NCI-H446 (cell line): ENCODE data around the gene SHISA6.
"Not testable (repeated sequence)": the region's sequence is repeated elsewhere in the genome, so short reads cannot be mapped to it uniquely, and the experiment has no call there.

Experiments
- DNase-seq, 2 experiments: peaks; one replicate each; lab custom pipeline; 2025; lab: John Stamatoyannopoulos, UW

SHISA6 gene

DNA sequence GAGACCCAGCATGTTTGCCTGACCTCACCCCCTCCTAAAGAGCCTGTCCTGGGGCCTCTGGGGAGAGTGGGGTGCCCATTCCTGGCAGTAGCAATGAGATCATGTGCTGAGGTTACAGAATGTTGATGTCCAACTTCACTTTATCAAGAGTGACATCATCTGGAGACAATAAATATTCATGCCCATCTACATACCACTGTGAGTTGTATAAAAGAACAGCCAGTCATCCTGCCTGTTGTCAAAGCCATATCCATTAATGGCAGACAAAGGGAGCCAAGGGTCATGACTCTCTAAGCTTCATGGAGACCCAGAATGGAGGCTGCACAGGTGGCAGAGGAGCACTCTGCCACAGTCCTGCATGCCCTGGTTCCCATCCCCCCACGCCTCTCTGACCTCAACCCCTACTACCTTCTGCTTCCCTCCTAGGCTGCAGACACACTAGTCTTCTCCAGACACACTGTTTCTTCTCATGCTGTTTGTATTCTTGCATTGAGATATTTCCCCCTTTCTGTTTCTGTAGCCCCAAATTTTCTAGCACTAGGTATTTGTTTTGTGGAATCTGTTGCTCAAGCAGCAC is 27.1 kb downstream of the SHISA6 start:
- no peak for DNase-seq

DNA sequence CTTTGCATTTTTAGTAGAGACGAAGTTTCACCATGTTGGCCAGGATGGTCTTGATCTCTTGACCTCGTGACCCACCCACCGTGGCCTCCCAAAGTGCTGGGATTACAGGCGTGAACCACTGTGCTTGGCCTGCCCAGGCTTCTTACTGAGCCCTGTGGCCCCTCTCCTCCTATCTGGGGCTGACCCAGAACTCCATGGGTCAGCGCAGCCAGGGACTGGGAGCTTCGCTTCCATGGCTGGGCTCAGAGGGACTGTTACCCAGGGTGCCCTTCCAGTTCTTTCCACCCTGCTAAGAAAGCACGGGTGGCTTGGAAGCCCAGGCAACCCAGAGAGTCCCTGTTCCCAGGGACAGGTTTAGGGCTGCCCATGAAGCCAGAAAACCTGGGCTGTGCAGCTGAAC is 28.2 kb downstream of the SHISA6 start:
- DNase-seq: no peak

DNA sequence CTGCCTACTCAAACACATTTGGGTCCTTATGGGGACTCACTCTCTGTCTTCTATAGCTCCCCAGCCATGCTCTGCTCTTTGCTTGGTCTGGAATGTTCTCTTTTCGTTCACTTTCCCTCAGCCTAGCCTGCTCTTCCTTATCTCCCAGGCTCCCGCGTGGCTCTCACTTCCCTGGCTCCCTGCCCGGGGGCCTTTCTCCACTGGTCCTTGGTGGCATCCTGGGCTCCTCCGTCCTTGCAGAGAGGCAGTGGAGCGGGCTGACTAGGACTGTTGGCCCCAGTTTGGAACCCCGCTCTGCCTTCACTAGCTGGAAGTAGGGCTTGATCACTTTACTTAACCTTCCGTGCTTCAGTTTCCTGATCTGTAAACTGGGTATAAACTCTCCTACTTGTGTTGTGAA is 31.2 kb downstream of the SHISA6 start:
- DNase-seq: no peak

DNA sequence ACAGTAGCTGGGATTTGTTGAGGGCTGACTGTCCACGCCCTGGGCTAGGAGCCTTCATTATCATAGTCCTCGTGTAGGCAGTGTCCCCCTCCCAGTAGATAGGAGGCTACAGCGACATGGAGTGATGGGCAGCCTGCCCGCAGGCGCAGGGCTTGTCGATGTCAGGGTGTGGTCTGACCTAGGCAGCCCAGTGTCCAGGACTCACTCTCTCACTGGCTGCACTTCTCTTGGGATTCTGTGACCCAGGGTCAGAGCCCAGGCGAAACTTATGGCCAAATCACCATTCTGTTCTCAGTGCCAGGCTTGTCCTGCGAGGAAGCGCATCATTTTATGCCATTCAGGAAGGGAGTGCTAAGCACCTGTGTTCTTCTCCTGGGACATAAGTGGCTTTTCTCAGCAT is 32.6 kb downstream of the SHISA6 start:
- DNase-seq: no peak

DNA sequence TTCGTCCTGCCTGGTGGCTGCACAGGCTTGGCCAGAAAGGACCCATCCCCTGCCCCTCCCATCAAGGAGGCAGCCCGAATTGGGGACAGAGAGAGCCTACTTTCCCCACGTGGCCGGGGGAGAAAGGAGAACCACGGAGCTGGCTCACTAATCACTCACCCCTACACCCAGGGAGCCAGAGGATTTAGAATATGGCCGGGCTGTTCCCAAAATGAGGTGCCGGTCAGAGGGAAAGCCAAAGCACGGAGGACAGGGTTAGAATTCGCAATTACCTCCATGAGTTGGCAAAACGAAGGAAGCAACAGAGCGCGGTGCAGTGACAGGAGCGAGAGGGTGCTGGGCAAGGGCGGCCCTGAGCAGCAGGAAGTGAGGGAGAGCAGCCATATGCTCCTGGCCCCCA is 33.1 kb downstream of the SHISA6 start:
- no peak for DNase-seq

DNA sequence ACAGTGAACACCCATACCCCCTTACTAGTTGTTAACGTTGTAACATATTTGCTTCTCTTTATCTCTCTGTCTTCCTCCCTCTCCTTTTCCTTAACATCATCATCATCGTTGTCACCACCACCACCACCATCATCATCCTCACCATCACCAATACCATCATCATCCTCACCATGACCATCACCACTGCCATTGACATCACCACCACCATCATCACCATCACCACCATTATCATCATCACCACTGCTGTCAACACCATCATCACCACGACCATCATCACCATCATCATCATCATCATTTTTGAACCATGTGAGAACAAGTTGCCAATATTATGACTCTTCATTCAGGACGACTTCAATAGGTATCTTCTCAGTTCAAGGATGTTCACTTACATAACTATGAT is 35.5 kb downstream of the SHISA6 start:
- DNase-seq: no peak

DNA sequence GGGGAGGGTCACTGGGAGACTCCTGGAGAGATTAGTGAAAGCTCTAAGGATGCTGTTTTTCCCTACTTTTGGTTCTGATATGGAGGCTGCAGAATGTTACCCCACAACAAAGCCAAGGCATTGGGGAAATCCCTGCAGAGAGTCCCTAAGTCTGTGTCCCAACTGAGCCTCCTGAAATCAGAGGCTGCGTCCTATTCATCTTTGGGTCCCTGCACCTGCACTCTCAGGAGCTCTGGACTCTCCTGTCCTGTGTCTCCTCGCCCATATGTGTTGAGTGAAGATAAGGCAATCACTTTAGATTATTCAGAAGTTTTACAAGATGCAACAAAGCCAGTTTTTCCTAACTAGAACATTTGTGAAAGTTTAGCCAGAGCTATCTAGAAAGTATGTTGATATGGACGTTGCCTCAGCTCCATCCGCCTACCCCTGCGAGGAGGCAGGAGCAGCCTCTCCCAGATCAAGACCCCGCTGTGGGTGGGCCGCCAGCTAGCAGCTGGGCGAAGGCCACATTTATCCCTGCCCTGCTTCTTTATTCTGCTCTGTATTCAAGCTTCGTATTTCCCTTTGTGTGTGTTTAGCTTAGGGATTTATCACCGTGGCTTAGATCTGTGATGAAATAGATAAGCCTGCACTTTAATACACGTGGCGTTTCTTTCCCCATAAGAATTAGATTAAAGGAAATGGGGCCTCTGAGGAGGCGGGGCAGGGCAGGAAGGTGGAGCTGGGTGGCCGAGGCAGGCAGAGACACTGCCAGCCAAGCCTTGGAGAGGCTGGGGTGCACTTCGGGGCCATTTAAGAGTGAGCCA is 37.4 kb downstream of the SHISA6 start:
- no peak for DNase-seq

DNA sequence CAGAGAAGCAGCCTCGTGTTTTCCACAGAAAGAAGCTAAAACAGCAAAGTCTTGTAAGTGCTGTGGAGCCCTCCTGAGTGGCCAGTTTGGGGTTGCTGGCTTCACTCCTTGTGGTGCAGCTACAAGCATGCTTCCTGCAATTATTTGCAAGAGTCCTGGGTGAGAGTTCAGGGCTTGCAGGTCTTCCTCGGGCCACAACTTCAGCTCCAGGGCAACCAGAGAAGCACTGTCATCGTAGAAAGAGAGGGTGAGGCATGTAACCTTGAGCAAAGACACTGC is 37.9 kb downstream of the SHISA6 start:
- DNase-seq: no peak

DNA sequence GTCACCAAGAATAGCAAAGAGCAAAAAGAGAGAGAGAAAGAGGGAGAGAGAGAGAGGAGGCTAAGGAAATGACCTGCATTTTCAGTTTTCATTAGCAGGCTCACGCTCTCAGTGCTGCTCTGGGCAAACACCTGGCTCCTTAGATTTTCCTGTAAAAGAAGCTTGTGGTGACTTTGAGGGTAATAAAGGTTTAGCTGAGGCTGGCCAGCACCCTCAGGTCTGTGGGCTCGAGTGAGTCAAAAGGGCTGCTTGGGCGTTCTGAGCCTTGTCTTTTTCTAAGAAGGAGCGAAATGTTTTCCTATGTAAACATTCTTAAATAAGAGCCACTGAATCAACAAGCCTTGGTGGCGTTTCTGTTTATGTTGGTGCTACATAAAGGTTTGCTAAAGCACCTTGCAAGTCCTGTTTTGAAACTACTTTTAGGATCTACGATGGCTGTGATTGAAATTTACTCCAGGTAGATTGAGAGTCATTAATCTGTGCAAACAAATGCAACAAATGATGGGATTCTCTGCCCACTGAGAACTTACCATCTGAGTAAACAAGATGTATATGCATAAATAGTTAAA is 38.8 kb downstream of the SHISA6 start:
- no peak for DNase-seq

DNA sequence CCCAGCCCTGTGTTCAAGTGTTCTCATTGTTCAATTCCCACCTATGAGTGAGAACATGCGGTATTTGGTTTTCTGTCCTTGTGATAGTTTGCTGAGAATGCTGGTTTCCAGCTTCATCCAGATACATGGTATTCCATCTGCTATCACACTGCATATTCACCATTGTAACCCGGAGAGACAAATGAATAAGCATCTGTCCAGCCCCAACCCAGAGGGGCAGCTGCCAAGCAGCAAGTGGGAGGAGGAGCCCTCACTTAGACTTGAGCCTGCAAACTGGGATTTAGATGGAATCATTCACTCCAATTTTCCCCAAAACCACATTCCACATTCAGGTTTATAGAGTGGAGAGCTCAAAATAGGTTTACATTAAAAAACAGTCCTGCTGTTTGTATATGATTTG is 41.6 kb downstream of the SHISA6 start:
- DNase-seq: no peak

DNA sequence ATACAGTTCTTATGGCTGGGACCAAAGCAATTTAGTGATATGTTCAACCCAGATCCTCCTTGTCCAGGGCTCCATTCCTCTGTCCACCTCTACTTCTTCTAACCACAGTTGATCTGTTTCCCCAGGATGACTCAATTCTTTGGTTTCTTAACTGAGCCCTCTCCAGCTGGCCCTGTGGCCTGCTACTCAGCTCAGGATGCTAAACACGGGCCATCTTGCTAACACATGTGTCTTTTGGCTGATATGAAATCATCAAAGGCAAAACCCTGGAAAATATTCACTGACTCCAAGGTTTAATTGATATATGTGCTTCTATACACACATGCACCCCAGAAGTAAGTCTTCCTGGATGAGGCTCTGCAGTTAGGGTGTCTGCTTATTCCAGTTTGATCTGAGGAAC is 43.8 kb downstream of the SHISA6 start:
- DNase-seq: no peak

DNA sequence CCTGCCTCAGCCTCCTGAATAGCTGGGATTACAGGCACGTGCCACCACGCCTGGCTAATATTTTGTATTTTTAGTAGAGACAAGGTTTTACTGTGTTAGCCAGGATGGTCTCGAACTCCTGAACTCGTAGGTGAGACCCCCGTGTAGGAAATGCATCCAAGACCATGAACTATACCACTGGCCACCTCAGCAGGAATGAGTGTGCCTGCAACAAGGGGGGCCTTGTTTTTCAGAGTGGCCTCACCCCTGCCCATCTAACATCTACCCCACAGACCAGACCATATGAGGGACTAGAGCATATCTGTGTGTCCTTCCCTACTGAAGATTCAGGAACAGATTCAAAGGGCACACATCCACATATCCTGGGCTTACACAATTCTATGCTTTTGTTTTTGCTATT is 44.9 kb downstream of the SHISA6 start:
- DNase-seq: no peak

DNA sequence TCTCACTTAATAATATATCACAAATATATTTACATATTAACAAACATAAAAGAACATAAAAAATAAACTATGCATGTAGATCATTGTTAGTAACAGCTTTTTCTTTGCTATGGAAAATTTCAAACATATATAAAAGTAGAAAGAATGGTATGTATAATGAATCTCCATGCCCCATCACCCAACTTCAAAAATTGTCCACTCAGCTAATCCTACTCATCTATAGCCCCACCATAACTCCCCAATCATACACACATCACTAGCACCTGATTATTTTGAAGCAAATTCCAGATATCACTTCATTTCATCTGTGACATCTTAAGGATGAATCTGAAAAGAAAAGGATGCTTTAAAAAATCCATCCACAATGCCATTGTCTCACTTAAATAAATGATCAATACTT is 46.8 kb downstream of the SHISA6 start:
- no peak for DNase-seq

DNA sequence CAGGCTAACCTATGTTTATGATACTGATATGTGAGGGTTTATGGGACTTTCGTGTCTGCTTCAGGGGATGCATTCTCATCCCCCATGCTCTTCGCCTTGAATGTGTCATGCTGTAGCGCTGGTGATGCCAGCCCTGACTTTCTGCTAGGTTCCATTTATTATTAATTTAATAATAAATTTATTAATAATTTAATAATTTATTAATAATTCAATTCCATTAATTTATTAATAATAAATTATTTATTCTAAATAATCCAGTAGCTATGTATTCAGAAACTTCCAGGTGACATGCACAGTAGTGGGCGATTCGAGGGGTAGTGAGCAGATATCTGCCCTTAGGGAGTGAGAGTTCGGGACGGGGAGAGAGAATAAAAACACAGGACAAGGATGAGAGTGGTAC is 49.8 kb downstream of the SHISA6 start:
- no peak for DNase-seq

DNA sequence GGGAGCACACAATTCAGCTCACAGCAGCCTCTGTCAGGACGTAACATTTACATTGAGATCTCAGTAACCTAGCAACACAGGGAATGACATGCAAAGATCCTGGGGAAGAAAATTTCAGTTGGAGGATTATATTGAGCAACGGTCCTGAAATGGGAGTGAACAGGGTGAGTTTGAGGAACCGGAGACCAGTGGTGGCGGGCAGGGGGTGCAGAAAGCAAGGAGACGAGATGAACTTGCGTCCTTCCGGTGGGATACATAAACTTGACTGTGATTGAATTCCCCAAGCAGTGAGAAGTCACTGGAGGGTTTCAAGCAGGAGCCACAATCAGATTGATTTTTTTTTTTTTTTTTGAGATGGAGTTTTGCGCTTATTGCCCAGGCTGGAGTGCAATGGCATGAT is 51.5 kb downstream of the SHISA6 start:
- DNase-seq: no peak

DNA sequence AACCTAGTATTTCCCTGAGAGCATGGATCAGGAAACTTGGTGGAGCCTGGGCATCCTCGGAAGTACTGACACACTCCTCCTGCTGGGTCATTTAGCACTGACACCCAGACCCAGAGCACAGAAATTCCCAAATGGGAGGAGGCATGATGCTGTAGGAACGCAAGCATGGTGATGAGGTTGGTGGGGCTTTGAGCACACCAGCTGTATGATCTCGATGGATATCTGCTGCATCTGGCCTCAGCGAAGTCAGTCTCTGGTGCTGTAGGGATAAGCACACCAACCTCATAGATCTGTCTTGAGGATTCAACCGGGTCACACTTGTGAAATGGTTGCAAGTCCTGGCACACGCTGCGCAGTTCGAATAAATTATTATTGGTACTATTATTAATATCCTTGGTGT is 52.5 kb downstream of the SHISA6 start:
- DNase-seq: no peak

DNA sequence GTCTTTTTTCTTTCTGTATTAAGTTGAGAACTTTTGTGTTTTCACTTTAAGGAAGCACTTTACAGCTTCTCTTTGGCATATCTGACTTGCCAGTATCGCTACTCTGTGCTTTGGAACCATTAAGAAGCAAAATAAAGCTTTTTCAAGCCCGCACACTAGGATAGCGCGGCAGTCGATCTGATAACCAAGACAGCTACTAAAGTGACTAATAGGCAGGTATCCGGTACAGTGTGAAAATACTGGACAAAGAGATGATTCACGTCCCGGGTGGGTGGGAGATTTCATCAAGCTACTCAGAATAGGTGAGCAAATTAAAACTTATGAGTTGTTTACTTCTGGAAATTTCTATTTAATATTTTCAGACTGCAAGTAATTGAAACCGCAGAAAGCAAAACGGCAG is 53.8 kb downstream of the SHISA6 start:
- DNase-seq: no peak

DNA sequence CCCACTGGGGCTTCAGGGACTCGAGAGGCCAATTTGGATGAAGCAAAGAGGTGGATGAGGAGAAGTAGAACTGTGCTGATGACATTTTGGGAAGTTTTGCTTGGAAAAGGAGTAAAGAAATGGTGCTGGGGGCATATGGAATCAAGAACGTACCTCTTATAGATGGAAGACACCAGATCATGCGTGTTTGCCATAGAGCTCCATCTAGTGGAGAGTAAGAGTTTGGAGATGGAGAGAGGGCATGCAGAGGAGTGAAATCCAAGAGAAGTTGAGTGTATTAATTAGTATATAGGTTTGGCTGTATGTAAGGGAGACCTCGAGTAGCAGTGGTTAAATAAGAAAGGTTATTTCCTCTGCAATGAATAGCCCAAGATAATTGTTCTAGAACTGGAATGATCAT is 56.0 kb downstream of the SHISA6 start:
- peak in 1 of 2 experiments; percentile 4 for DNase-seq

DNA sequence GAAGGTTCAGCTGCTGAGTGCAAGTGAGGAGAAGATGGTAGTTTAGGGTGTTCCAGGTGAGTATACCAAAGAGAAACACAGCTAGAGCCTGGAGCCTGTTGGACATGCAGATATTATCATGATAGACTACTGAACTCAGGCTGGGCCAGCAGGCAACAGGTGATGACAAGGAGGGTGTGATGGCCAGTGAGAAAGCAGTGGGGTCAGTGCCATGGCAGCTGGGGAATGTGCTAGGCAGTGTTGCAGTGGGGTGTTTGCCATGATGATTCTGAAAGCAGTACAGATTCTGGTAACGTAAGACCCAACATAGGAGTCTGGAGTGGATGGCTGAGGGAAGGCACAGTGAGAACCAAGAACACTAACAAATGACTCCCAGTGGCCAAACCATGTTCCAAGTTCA is 57.4 kb downstream of the SHISA6 start:
- DNase-seq: no peak

DNA sequence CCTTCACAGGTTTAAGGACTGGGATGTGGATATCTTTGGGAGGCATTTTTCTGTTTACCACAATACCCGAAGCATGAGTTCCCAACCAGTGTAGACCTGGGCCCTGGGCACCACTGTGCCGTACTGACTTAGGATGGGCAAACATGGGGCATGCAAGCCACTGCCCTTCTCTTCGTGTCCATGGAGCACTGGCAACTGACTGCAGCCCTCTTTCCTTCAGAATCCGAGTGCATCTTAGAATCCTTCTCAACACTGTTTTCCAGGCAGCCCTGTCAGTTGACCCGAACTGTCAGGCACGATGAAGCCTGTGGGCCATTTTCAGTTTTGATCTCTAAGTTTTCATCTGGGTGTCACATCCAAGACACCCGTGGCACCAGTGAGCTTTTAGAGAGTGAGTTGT is 59.2 kb downstream of the SHISA6 start:
- no peak for DNase-seq

DNA sequence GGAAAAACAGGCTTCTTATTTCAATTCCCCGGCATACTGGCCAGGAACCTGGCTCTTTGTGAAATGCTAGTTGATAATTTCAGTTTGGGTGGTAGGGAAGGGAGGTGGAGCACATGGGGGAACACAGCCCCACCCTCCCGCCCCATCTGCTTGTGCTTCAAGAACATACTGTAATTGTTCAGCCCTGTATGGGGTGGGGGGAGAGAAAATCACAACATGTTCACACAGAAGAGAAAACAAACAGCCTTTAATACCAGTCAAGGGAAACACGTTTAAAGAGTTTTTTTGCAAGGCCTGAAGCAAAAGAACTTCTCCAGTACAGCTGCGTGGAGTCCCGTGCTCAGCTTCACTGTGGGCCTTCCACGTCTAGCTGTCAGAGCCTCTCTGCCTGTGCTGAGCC is 59.7 kb downstream of the SHISA6 start:
- no peak for DNase-seq

DNA sequence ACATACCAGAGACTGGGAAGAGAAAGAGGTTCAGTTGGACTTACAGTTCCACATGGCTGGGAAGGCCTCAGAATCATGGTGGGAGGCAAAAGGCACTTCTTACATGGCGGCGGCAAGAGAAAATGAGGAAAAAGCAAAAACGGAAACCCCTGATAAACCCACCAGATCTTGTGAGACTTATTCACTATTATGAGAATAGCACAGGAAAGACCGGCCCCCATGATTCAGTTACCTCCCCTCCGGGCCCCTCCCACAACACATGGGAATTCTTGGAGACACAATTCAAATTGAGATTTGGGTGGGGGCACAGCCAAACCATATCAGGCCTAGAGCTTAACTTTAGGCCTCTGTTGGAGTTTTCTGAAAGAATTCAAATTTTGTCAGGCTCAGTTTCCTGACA is 60.9 kb downstream of the SHISA6 start:
- DNase-seq: not testable (repeated sequence)

DNA sequence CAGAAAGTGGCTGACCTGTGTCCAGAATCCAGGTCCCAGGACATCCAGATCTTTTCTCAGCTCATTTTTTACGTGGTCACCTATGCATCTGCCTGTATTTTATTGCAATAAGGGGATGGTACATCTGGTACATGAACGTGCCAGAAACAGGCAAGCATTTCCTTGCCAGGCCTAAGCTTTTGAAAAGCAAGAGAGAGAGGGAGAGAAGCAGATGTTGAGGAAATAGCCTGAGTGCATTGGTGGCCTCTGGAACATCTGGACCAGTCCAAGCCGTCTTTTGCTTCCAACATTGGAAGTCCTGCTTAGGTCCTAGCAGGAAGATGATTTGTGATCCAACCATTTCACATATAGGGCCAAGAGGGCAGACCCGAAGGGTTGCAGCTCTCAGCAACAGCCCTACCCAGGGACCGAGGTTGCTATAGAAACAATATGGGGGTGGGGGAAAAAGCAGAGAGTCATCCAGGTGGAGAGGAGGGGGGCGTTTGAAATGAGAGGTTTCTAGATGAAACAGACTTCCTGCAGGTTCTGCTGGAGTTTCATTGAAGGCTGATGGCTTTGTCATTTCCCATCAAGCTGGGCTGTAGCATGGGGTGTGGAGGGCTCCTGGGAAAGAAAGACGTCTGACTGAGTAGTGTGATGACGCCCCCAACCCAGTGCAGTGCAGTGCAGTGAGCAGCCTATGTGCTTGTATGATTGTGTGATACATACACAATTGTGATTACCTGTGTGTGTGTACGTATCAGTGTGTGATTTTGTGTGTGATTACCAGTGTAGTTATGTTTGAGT is 61.6 kb downstream of the SHISA6 start:
- DNase-seq: no peak
